Measurements from ENCODE around the gene ABHD12.

ABHD12 gene

GRCh38 chr20:25271486-25272222, 119.0 kb downstream of the ABHD12 start:
- Histone ChIP-seq H3K4me1 (ENCODE audit: control insufficient read depth, insufficient read depth, low read depth, low read length) (peaks cover 31% of the 10 kb centered on the region), H3K14ac (ENCODE audit: low read length in 2 of 2) (no peak overlapping the region), H3K27ac (ENCODE audit: low read length, poor library complexity, severe bottlenecking) (no peak overlapping the region), H2AK5ac (ENCODE audit: low read length, severe bottlenecking) (peak overlapping the region; percentile 8), H4K8ac (ENCODE audit: low read length) (no peak overlapping the region), H3K9me3 (ENCODE audit: control insufficient read depth, low read length) (no peaks in the 10 kb centered on the region), H3K18ac (ENCODE audit: low read depth in 1 of 2, low read length in 2 of 2) (no peak overlapping the region), H3K27me3 (ENCODE audit: control insufficient read depth in 1 of 2, insufficient read depth in 1 of 2, low read length in 2 of 2) (no peaks in the 10 kb centered on the region), H4K91ac (ENCODE audit: low read length) (no peak overlapping the region), H3K79me1 (replicated peaks; ENCODE audit: low read length, poor library complexity, severe bottlenecking) (peaks cover 37% of the 10 kb centered on the region), H3K4me3 (ENCODE audit: insufficient read depth in 1 of 2, low read depth in 1 of 2, low read length in 2 of 2) (no peak overlapping the region), H3K4me2 (ENCODE audit: low read length, poor library complexity, severe bottlenecking) (no peak overlapping the region), H2AFZ (ENCODE audit: low read depth, low read length) (no peak overlapping the region), H2BK15ac (ENCODE audit: low read depth, poor library complexity, severe bottlenecking) (no peak overlapping the region), H2BK120ac (ENCODE audit: low read depth, low read length) (no peak overlapping the region), H3K23ac (ENCODE audit: low read length in 2 of 2) (no peak overlapping the region), H3K4ac (ENCODE audit: low read depth in 1 of 2, low read length in 2 of 2) (no peak overlapping the region), H3K36me3 (ENCODE audit: control insufficient read depth in 1 of 2, insufficient read depth in 2 of 2, low read depth in 1 of 2, low read length in 2 of 2) (peaks cover 77 to 79% of the 10 kb centered on the region in 2 experiments), H3K9ac (ENCODE audit: low read length) (no peak overlapping the region), H2BK12ac (ENCODE audit: low read length in 2 of 2) (no peak overlapping the region), H2BK5ac (ENCODE audit: low read depth, low read length, poor library complexity, severe bottlenecking) (no peak overlapping the region)
- DNase-seq: no peak
- 95% methylated on average over 11 of the region's 13 CpGs for WGBS

- Histone ChIP-seq H3K27me3 (ENCODE audit: control insufficient read depth in 1 of 2, insufficient read depth in 1 of 2, low read length in 2 of 2) (no peaks in the 10 kb centered on the region), H3K36me3 (ENCODE audit: control insufficient read depth in 1 of 2, insufficient read depth in 2 of 2, low read depth in 1 of 2, low read length in 2 of 2) (peaks cover 69 to 75% of the 10 kb centered on the region in 2 experiments)
- no peak for DNase-seq
Observed at GRCh38 chr20:25270829-25271251, 119.8 kb downstream of the ABHD12 start.

GRCh38 chr20:25269833-25270170, 120.8 kb downstream of the ABHD12 start:
- H3K9me3 ChIP-seq (ENCODE audit: control insufficient read depth, low read length): no peaks in the 10 kb centered on the region
- no peak overlapping the region for H3K4me3 ChIP-seq (ENCODE audit: insufficient read depth in 1 of 2, low read depth in 1 of 2, low read length in 2 of 2)
- peaks cover 28% of the 10 kb centered on the region for H3K79me1 ChIP-seq (replicated peaks; ENCODE audit: low read length, poor library complexity, severe bottlenecking)
- H2BK5ac ChIP-seq (ENCODE audit: low read depth, low read length, poor library complexity, severe bottlenecking): no peak overlapping the region
- H3K27me3 ChIP-seq (ENCODE audit: control insufficient read depth in 1 of 2, insufficient read depth in 1 of 2, low read length in 2 of 2): no peaks in the 10 kb centered on the region
- no peak overlapping the region for H2BK120ac ChIP-seq (ENCODE audit: low read depth, low read length)
- H4K91ac ChIP-seq (ENCODE audit: low read length): no peak overlapping the region
- no peak overlapping the region for H3K23ac ChIP-seq (ENCODE audit: low read length in 2 of 2)
- H2AK5ac ChIP-seq (ENCODE audit: low read length, severe bottlenecking): no peak overlapping the region
- H2BK15ac ChIP-seq (ENCODE audit: low read depth, poor library complexity, severe bottlenecking): no peak overlapping the region
- WGBS: 100% methylated on average over 6 of the region's 6 CpGs
- DNase-seq: no peak
- peaks cover 23% of the 10 kb centered on the region for H3K4me1 ChIP-seq (ENCODE audit: control insufficient read depth, insufficient read depth, low read depth, low read length)
- no peak overlapping the region for H3K9ac ChIP-seq (ENCODE audit: low read length)
- H3K27ac ChIP-seq (ENCODE audit: low read length, poor library complexity, severe bottlenecking): no peak overlapping the region
- H3K36me3 ChIP-seq (ENCODE audit: control insufficient read depth in 1 of 2, insufficient read depth in 2 of 2, low read depth in 1 of 2, low read length in 2 of 2): peaks cover 58 to 65% of the 10 kb centered on the region in 2 experiments
- H3K14ac ChIP-seq (ENCODE audit: low read length in 2 of 2): no peak overlapping the region
- no peak overlapping the region for H3K4me2 ChIP-seq (ENCODE audit: low read length, poor library complexity, severe bottlenecking)
- no peak overlapping the region for H4K8ac ChIP-seq (ENCODE audit: low read length)
- no peak overlapping the region for H3K18ac ChIP-seq (ENCODE audit: low read depth in 1 of 2, low read length in 2 of 2)
- H2AFZ ChIP-seq (ENCODE audit: low read depth, low read length): no peak overlapping the region
- H2BK12ac ChIP-seq (ENCODE audit: low read length in 2 of 2): no peak overlapping the region
- no peak overlapping the region for H3K4ac ChIP-seq (ENCODE audit: low read depth in 1 of 2, low read length in 2 of 2)

More at GRCh38 chr20:25270829-25271251, 119.8 kb downstream of the ABHD12 start:
- no peak overlapping the region for H3K23ac ChIP-seq (ENCODE audit: low read length in 2 of 2)
- WGBS: 95% methylated on average over 10 of the region's 12 CpGs
- no peak overlapping the region for H2AK5ac ChIP-seq (ENCODE audit: low read length, severe bottlenecking)
- H3K27ac ChIP-seq (ENCODE audit: low read length, poor library complexity, severe bottlenecking): no peak overlapping the region
- no peak overlapping the region for H3K4me2 ChIP-seq (ENCODE audit: low read length, poor library complexity, severe bottlenecking)
- peaks cover 28% of the 10 kb centered on the region for H3K4me1 ChIP-seq (ENCODE audit: control insufficient read depth, insufficient read depth, low read depth, low read length)
- no peak overlapping the region for H3K14ac ChIP-seq (ENCODE audit: low read length in 2 of 2)
- no peak overlapping the region for H2BK15ac ChIP-seq (ENCODE audit: low read depth, poor library complexity, severe bottlenecking)
- H3K9me3 ChIP-seq (ENCODE audit: control insufficient read depth, low read length): no peaks in the 10 kb centered on the region
- no peak overlapping the region for H3K9ac ChIP-seq (ENCODE audit: low read length)
- no peak overlapping the region for H4K8ac ChIP-seq (ENCODE audit: low read length)
- no peak overlapping the region for H4K91ac ChIP-seq (ENCODE audit: low read length)
- no peak overlapping the region for H3K4me3 ChIP-seq (ENCODE audit: insufficient read depth in 1 of 2, low read depth in 1 of 2, low read length in 2 of 2)
- no peak overlapping the region for H3K4ac ChIP-seq (ENCODE audit: low read depth in 1 of 2, low read length in 2 of 2)
- no peak overlapping the region for H2BK120ac ChIP-seq (ENCODE audit: low read depth, low read length)
- peaks cover 35% of the 10 kb centered on the region for H3K79me1 ChIP-seq (replicated peaks; ENCODE audit: low read length, poor library complexity, severe bottlenecking)
- no peak overlapping the region for H3K18ac ChIP-seq (ENCODE audit: low read depth in 1 of 2, low read length in 2 of 2)
- H2BK5ac ChIP-seq (ENCODE audit: low read depth, low read length, poor library complexity, severe bottlenecking): no peak overlapping the region
- no peak overlapping the region for H2AFZ ChIP-seq (ENCODE audit: low read depth, low read length)
- H2BK12ac ChIP-seq (ENCODE audit: low read length in 2 of 2): no peak overlapping the region

GRCh38 chr20:25269057-25269832, 121.4 kb downstream of the ABHD12 start:
- Histone ChIP-seq H3K36me3 (ENCODE audit: control insufficient read depth in 1 of 2, insufficient read depth in 2 of 2, low read depth in 1 of 2, low read length in 2 of 2) (peaks cover 53 to 59% of the 10 kb centered on the region in 2 experiments), H3K4me1 (ENCODE audit: control insufficient read depth, insufficient read depth, low read depth, low read length) (peaks cover 20% of the 10 kb centered on the region), H3K27ac (ENCODE audit: low read length, poor library complexity, severe bottlenecking) (no peak overlapping the region), H3K4ac (ENCODE audit: low read depth in 1 of 2, low read length in 2 of 2) (no peak overlapping the region), H3K4me3 (ENCODE audit: insufficient read depth in 1 of 2, low read depth in 1 of 2, low read length in 2 of 2) (no peak overlapping the region), H2BK12ac (ENCODE audit: low read length in 2 of 2) (no peak overlapping the region), H2BK15ac (ENCODE audit: low read depth, poor library complexity, severe bottlenecking) (no peak overlapping the region), H2BK5ac (ENCODE audit: low read depth, low read length, poor library complexity, severe bottlenecking) (no peak overlapping the region), H3K9ac (ENCODE audit: low read length) (no peak overlapping the region), H3K27me3 (ENCODE audit: control insufficient read depth in 1 of 2, insufficient read depth in 1 of 2, low read length in 2 of 2) (no peaks in the 10 kb centered on the region), H2BK120ac (ENCODE audit: low read depth, low read length) (no peak overlapping the region), H4K8ac (ENCODE audit: low read length) (peak overlapping the region; percentile 42), H2AFZ (ENCODE audit: low read depth, low read length) (no peak overlapping the region), H3K79me1 (replicated peaks; ENCODE audit: low read length, poor library complexity, severe bottlenecking) (peaks cover 23% of the 10 kb centered on the region), H3K18ac (ENCODE audit: low read depth in 1 of 2, low read length in 2 of 2) (no peak overlapping the region), H3K23ac (ENCODE audit: low read length in 2 of 2) (no peak overlapping the region), H2AK5ac (ENCODE audit: low read length, severe bottlenecking) (no peak overlapping the region), H4K91ac (ENCODE audit: low read length) (peak overlapping the region; percentile 21), H3K9me3 (ENCODE audit: control insufficient read depth, low read length) (no peaks in the 10 kb centered on the region), H3K4me2 (ENCODE audit: low read length, poor library complexity, severe bottlenecking) (no peak overlapping the region), H3K14ac (ENCODE audit: low read length in 2 of 2) (no peak overlapping the region)
- WGBS: 96% methylated on average over 11 of the region's 11 CpGs
- no peak for DNase-seq

Data from mesenchymal stem cell (in vitro differentiated cells and primary cell).